HG02970 (cell line): Measurements from ENCODE around the gene TBCEL.

Experiments used
- ATAC-seq: cut with Tn5 transposase; IDR thresholded peaks from one replicate; pipeline ENCODE4 v1.9.1; 2021; ENCODE audit warnings: mild to moderate bottlenecking, moderate library complexity, moderate number of reproducible peaks; ENCODE audit not compliant: unreplicated experiment, low FRiP score

TBCEL gene, protein sequence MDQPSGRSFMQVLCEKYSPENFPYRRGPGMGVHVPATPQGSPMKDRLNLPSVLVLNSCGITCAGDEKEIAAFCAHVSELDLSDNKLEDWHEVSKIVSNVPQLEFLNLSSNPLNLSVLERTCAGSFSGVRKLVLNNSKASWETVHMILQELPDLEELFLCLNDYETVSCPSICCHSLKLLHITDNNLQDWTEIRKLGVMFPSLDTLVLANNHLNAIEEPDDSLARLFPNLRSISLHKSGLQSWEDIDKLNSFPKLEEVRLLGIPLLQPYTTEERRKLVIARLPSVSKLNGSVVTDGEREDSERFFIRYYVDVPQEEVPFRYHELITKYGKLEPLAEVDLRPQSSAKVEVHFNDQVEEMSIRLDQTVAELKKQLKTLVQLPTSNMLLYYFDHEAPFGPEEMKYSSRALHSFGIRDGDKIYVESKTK

GRCh38 chr11:121023848-121024751, at the start of gene TBCEL:
TBCEL (plus strand) TSS chr11:121024102; CDS start chr11:121045691, 21,589 bp downstream.
- peak; percentile 90 for ATAC-seq

DNA sequence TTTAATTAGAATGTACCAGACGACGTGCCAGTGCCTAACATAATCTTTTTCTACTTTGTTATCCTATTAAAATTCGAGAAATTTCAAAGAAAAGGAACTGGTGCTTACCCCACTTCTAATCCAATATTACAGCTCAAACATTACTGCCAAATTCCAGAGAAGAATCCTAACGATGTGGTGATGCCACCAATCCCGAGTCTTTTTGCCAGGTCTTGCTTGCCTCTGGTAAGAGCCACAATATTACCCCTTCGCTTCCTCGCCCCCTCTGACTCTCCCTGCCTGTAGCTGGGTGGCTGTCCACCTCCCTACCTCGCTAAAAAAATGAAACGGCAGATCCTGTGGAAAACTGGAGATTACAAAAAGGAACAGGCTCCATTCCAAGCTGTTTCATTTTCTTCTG, 49.4 kb upstream of the TBCEL start:
- ATAC-seq = no peak

- no peak for ATAC-seq
These were observed 48.9 kb upstream of the TBCEL start for GRCh38 chr11:120974965-120975364.

DNA sequence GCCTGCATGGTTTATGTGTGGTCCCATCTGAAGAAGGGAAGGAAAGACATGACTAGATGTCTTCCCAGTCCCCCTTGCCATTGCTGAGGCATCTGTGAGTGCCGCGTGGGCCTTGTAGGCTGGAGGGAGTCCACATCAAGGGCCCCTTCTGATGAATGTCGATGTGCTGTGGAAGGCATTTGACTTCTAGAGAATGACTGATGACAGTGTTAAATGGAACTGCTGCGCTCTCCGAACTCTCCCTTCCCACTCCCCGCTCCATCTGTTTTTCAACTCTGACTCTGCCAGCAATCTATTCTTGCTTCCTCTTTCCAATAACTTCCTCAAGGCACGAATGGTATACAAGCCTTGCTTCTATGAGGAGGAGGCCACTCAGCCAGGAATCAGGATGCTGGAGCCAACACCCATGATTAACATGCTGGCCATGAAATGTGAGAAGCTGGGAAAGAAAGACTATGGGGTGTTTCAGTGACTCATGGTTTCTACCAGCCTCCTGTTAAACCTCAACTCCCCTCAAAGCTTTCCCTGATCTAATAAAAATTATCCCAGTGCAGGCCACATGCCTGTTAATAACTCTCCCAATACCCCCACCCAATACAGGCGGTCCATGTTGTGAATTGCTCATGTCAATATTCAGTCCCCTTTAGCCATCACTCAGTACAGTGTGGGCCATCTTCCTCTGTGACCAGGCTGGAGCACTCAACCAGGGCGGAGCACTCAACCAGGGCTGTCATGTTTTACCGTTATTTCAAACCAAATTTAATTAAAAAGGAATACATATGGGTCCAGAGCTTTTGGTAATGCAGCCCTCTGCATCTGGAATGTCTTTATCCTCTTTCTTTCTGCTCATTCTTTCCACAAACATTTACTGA, 46.4 kb upstream of the TBCEL start:
- no peak for ATAC-seq

- ATAC-seq = no peak
These were observed 45.2 kb upstream of the TBCEL start for GRCh38 chr11:120978701-120979100.

DNA sequence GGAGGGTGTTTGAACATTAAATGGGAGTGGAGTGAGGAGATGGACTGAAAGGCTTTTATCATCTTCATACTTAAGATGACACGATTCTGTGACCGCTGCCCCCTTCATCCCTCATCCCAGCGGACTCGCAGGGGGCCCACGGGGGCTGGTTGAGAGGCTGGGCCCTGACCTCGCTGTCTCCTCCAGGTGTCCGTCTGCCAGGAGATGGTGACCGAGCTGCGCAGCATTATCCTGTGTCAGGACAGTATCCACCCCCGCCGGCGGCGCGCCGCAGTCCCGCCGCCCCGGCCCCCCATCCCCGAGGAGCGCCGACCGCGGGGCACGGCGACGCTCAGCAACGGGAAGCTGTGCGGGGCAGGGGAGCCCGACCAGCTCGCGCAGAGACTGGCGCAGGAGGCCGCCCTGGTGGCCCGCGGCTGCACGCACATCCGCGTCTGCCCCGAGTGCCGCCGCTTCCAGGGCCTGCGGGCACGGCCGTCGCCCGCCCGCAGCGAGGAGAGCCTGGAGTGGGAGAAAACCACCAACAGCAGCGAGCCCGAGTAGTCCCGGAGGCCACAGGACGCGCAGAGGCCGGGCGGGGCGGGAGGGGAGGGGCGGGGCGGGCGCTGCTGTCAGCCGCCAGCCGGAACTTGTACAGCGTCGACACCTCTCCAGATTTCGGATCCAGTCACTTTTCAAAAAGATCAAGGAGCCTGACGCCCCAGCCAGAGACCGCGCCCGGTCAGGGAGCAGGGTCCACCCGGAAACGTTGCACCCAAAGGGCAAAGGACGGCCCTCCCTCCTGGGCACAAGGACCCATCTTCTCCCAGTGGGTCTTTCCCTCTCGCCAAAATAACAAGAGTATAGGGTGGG, 38.0 kb upstream of the TBCEL start:
- ATAC-seq = peak; percentile 53

- ATAC-seq = no peak
These were observed 35.3 kb upstream of the TBCEL start for GRCh38 chr11:120988603-120989002.

DNA sequence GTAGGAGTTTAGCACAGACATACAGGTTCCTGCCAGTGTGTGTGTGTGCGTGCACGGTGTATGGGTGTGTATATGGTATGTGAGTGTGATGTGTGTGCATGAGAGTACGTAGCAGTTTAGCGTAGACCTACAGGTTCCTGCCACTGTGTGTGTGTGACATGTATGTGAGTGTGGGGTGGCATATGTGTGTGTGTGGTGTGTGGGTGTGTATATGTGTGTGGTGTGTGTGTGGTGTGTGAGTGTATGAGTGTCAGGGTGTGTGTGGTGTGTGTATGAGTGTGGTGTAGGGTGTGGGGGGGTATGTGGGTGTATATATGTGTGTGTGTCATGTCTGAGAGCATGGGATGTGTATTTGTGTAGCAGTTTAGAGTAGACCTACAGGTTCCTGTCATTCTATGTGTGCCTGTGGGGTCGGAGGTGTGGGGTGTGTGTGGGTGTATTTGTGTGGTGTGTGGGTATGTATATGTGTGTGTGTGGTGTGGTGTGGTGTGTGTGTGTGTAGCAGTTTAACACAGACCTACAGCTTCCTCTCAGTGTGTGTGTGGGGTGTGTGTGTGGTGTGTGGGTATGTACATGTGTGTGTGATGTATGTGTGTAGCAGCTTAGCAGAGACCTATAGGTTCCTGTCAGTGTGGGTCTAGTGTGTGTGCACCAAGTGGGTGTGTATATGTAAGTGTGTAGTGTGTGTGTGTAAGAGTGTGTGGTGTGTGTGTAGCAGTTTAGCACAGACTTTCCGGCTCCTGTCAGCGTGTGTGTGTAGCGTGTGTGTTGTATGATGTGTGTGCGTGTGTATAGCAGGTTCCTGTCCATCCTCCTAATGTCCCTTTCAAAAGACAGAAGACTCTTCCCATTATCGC, 31.8 kb upstream of the TBCEL start:
- no peak for ATAC-seq

GRCh38 chr11:120994091-120994859, 29.6 kb upstream of the TBCEL start:
- ATAC-seq = no peak

DNA sequence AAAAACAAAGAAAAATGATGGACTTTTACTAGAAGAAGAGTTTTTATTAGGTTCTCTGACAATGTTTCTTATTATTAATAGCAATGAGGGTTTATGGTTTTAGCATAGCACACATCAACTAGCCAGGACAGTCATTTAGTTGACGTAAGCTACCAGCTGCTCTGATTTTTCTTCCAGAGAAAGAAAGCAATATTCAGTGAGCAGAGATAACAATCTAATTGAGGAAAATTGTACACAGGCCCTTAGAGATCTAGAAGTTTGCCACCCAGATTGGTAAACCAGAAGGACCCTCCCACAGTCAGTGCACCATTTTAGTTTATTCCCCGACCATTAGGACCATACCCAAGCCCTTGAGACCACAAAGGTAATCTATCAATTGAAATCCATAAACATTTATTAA, 28.7 kb upstream of the TBCEL start:
- ATAC-seq = no peak

DNA sequence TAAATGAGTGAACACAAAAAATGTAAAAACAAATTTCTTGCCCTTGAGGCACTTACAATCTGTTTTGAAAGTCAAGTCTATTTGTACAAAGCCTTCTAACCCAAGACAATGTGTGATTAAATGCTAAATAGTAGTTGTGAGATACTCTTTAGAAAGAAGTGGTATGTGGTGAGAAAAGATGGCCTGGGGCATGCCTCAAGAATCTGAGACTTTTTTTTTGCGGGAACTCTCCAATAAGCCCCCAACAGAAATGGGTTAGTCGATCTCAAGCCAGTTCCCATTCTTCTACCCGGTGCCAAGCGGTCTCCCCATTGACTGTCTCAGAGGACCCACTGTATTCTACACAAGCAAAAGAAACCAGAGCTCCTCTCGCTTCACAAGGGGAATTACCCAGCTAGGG, 26.9 kb upstream of the TBCEL start:
- no peak for ATAC-seq

- ATAC-seq = no peak
These were observed 25.3 kb upstream of the TBCEL start for GRCh38 chr11:120998581-120998980.

GRCh38 chr11:121004206-121004840, 19.6 kb upstream of the TBCEL start:
- no peak for ATAC-seq

GRCh38 chr11:121006922-121007321, 17.0 kb upstream of the TBCEL start:
- no peak for ATAC-seq

DNA sequence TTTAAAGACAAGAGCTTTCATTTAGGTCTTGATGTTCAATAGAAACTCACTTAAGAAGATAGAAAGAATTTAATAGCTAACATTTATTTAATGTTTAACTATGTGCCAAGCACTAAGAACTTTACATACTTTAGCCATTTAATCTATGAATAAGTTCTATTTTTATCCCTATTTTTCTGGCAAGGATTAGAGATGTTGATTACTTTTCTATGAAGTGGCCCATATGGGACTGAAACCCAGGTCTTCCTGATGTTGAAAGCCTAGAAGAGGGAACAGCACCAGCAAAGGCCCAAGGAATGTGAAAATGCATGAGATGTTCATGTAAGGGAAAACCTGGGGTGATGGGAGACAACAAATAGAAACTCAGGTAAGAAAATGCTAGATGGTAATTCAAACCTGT, 15.4 kb upstream of the TBCEL start:
- ATAC-seq = no peak

DNA sequence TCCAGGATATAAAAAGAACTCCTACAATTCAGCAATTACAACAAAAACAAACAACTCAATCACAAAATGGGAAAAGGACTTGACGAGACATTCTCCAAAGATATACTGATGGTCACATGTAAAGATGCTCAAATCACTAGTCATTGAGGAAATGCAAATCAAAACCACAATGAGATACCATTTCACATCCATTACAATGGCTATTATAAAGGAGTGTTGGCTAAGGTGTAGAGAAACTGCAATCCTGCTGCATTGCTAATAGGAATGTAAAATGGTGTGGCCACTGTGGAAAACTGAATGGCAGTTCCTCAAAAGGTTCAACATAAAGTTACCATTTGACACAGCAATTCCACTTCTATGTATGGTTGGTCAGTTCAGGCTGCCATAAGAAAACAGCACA, 11.8 kb upstream of the TBCEL start:
- no peak for ATAC-seq

DNA sequence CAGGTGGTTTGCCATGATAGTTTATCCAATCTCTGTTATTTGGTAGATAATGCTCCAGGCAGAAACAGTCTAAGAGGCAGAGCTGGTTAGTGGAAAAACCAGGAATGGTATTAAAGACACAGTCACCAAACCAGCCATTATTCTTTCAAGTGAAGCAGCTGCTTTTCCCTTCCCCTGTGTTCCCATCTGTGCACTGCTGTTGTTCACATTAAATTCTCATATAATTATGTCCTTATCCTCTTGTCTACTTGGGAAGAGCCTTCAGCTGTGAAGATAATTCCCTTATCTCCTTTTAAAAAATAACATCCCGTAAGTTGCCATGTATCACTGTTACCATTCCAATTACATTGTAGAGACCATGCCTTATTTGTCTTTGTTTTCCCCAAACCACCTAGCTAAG, 5.2 kb upstream of the TBCEL start:
- no peak for ATAC-seq
